Thymus (tissue), 11 donors: ENCODE results near the gene GOLGA6A. TPM values are rescaled to one million over a fixed set of nuclear protein-coding genes. Genes with fewer than 3 reads are reported as not detected.
"Not testable (repeated sequence)": the region's sequence is repeated elsewhere in the genome, so short reads cannot be mapped to it uniquely, and the experiment has no call there.

Experiments used
- DNase-seq, 9 donors: peaks; one replicate each; pipeline ENCODE4 v3.0.0-alpha.2; 2013; ENCODE audit warnings: low spot score in 9 of 9, low read depth in 6 of 9, missing footprints in 1 of 9
- H3K27ac ChIP-seq, 2 donors: one replicate each; pipeline ENCODE4 v1.5.1; 2013; ENCODE audit warnings: control low read depth in 1 of 2, low read depth in 1 of 2, low read length in 1 of 2, mild to moderate bottlenecking in 1 of 2, moderate library complexity in 1 of 2
- H3K27me3 ChIP-seq, 2 donors: one replicate each; pipeline ENCODE4 v1.5.1; 2013; ENCODE audit warnings: low read length in 1 of 2; ENCODE audit not compliant: control insufficient read depth in 2 of 2, insufficient read depth in 1 of 2
- H3K36me3 ChIP-seq, 2 donors: one replicate each; pipeline ENCODE4 v1.5.1; 2013; ENCODE audit warnings: low read length in 1 of 2, mild to moderate bottlenecking in 1 of 2, moderate library complexity in 1 of 2; ENCODE audit not compliant: control insufficient read depth in 2 of 2, insufficient read depth in 2 of 2
- H3K4me1 ChIP-seq, 2 donors: one replicate each; pipeline ENCODE4 v1.5.1; 2013; ENCODE audit warnings: low read length in 2 of 2; ENCODE audit not compliant: control insufficient read depth in 2 of 2, insufficient read depth in 2 of 2
- H3K4me3 ChIP-seq, 2 donors: one replicate each; pipeline ENCODE4 v1.5.1; 2013; ENCODE audit warnings: low read length in 2 of 2, control low read depth in 1 of 2, mild to moderate bottlenecking in 1 of 2
- H3K9me3 ChIP-seq, 2 donors: one replicate each; pipeline ENCODE4 v1.5.1; 2013; ENCODE audit warnings: low read length in 1 of 2, mild to moderate bottlenecking in 1 of 2; ENCODE audit not compliant: control insufficient read depth in 2 of 2, insufficient read depth in 1 of 2
- WGBS: extraction: QIAGEN DNeasy Blood & Tissue Kit; methylation state at CpG from one replicate; pipeline ENCODE4 v1.1.7; 2013; 5-methylcytosine and 5-hydroxymethylcytosine counted together
- polyA plus RNA-seq: library from polyadenylated mRNA; stranded (reverse); fragments of 200-250 nt; gene quantifications from one replicate; pipeline ENCODE4 v1.2.3, GENCODE V29; 2013
- total RNA-seq: library from RNA; stranded (reverse); fragments of 120-200 nt; gene quantifications from one replicate; pipeline ENCODE4 v1.2.4, GENCODE V29; 2013
- donor health status: healthy.

GOLGA6A gene
- total and polyA plus RNA-seq, 2 donors, result 0.09 TPM

DNA sequence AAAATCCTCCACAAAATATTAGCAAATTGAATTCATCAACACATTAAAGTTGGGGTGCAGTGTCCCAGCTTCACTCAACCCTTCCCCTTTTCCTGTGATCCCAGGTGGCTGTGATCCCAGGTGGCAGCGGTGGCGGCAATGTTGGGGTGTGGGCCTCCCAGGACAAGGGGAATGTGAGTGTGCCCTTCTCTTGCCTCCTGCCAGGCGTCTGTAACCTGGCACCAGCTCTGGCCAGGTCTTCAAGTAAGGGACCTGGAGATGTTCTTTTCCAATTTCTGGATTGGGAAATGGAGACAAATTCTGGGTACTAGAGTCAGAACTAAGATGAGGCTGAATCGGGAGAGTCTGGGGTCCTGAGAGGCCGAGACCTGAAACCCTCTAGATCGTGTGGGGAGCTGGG lies 20.1 kb downstream of the GOLGA6A start:
- 98% methylated on average over 6 of the region's 6 CpGs for WGBS
- DNase-seq, result no peak
- Histone ChIP-seq H3K27ac (no peak overlapping the region), H3K36me3 (no peaks in the 10 kb centered on the region), H3K4me1 (peaks cover 0 to 7% of the 10 kb centered on the region in 2 donors), H3K9me3 (no peaks in the 10 kb centered on the region), H3K4me3 (no peak overlapping the region), H3K27me3 (no peaks in the 10 kb centered on the region)

DNA sequence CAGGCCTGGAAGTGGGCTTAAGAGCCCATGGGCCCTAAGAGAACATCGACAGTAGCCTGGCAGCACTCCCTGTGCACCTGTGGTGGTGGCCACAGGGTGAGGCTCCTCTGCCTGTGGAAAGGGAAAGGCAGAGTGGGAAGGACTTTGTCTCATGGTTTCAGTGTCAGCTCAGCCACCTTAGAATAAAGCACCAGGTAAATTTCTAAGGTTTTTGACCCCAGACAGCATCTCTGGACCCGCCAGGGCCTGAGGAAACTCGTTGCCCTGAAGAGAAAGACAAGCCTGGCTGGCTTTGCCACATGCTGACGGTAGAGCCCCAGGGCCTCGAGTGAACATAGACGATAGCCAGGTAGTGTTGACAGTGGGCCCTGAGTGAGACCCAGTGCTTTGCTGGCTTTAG lies 22.1 kb downstream of the GOLGA6A start:
- DNase-seq, result no peak
- peaks cover 0 to 7% of the 10 kb centered on the region in 2 donors for H3K4me1 ChIP-seq
- H3K36me3 ChIP-seq, result no peaks in the 10 kb centered on the region
- no peak overlapping the region for H3K4me3 ChIP-seq
- no peak overlapping the region for H3K27ac ChIP-seq
- H3K9me3 ChIP-seq, result no peaks in the 10 kb centered on the region
- WGBS, result 83% methylated on average over 6 of the region's 6 CpGs
- no peaks in the 10 kb centered on the region for H3K27me3 ChIP-seq

DNA sequence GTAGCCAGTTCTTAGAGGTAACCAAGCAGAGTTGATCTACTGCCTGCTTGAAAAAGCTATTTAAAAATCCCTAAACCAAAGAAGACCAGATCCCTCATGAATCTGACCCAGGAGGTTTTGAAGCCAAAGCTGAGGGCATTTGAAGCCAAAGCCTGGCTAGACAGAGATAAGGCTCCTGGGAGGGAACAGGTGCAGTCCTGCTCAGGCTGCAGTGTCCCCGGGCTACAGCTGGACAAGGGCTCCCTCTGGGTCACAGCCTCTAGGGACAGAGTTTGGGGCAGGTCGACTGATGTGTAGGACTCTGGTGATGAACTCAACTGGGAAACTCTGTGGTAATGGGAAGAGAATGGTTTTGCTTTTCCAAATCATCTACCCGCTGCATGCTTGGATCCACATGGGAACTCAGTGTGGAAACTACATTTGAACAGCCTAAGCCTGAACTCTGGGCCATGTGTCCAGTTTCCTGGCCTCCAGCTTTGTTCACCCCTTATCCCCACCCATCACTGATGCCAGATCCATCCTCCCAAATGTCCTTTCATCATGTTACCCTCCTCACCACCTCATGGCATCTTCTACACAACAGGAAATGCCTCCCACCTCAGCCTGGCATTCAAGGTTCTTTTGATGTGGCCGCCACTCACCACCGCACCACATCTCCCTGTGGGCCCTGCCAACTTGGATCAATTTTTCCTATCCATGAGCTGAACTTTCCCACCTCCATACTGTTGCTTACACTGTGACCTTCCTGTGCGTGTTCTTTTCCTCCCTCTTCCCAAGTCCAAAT lies 23.1 kb downstream of the GOLGA6A start:
- not testable (repeated sequence) for H3K4me1 ChIP-seq, H3K9me3 ChIP-seq, DNase-seq, H3K27me3 ChIP-seq, H3K4me3 ChIP-seq, H3K27ac ChIP-seq, H3K36me3 ChIP-seq
- 67% methylated on average over 6 of the region's 6 CpGs for WGBS

DNA sequence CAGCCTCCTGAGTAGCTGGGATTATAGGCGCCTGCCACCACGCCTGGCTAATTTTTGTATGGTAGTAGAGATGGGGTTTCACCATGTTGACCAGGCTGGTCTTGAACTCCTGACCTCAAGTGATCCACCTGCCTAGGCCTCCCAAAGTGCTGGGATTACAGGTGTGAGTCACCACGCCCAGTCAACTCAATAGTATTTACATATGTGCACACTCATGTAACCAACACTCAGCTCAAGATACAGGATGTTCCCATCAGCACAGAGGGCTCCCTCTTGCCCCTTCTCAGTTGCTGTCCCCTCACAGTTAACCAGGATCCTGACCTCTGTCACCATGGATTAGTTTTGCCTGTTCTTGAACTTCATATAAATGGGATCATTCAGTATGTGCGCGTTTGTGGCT lies 26.0 kb downstream of the GOLGA6A start:
- not testable (repeated sequence) for H3K4me3 ChIP-seq, H3K27me3 ChIP-seq, H3K27ac ChIP-seq, H3K4me1 ChIP-seq, H3K36me3 ChIP-seq, DNase-seq, H3K9me3 ChIP-seq
- 98% methylated on average over 5 of the region's 5 CpGs for WGBS

GRCh38 chr15:74055804-74056203 lies 26.5 kb downstream of the GOLGA6A start:
- no peak overlapping the region for H3K4me3 ChIP-seq
- 100% methylated on average over 2 of the region's 2 CpGs for WGBS
- no peak for DNase-seq
- H3K27me3 ChIP-seq, result no peaks in the 10 kb centered on the region
- no peak overlapping the region for H3K27ac ChIP-seq
- no peaks in the 10 kb centered on the region for H3K9me3 ChIP-seq
- no peaks in the 10 kb centered on the region for H3K36me3 ChIP-seq
- H3K4me1 ChIP-seq, result peaks cover 7 to 9% of the 10 kb centered on the region in 2 donors

- DNase-seq, result peak; percentile 46 to 87 (median 69)
- Histone ChIP-seq H3K4me1 (peaks cover 2 to 11% of the 10 kb centered on the region in 2 donors), H3K27ac (no peak overlapping the region), H3K4me3 (no peak overlapping the region), H3K9me3 (no peaks in the 10 kb centered on the region), H3K36me3 (no peaks in the 10 kb centered on the region), H3K27me3 (no peaks in the 10 kb centered on the region)
- 19% methylated on average over 17 of the region's 17 CpGs for WGBS
Observed at GRCh38 chr15:74053941-74054529, 28.3 kb downstream of the GOLGA6A start.

DNA sequence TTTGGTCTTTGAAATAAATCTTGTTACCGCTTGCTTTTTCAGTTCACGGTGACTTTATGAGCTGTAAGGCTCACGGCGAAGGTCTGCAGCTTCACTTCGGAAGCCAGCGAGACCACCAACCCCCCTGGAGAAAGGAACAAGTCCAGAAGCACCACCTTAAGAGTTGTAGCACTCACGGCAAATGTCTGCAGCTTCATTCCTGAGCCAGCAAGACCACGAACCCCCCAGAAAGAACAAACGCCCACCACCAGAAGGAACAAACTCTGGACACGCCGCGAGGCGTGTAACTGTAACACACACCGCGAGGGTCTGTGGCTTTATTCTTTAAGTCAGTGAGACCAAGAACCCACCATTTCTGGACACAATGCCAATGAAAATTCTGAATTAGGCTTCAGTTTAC lies 28.8 kb downstream of the GOLGA6A start:
- Histone ChIP-seq H3K27me3 (no peaks in the 10 kb centered on the region), H3K9me3 (no peaks in the 10 kb centered on the region), H3K36me3 (no peaks in the 10 kb centered on the region), H3K27ac (peak overlapping the region in 1 of 2 donors; percentile 42), H3K4me1 (peaks cover 0 to 14% of the 10 kb centered on the region in 2 donors), H3K4me3 (no peak overlapping the region)
- 83% methylated on average over 15 of the region's 15 CpGs for WGBS
- no peak for DNase-seq

DNA sequence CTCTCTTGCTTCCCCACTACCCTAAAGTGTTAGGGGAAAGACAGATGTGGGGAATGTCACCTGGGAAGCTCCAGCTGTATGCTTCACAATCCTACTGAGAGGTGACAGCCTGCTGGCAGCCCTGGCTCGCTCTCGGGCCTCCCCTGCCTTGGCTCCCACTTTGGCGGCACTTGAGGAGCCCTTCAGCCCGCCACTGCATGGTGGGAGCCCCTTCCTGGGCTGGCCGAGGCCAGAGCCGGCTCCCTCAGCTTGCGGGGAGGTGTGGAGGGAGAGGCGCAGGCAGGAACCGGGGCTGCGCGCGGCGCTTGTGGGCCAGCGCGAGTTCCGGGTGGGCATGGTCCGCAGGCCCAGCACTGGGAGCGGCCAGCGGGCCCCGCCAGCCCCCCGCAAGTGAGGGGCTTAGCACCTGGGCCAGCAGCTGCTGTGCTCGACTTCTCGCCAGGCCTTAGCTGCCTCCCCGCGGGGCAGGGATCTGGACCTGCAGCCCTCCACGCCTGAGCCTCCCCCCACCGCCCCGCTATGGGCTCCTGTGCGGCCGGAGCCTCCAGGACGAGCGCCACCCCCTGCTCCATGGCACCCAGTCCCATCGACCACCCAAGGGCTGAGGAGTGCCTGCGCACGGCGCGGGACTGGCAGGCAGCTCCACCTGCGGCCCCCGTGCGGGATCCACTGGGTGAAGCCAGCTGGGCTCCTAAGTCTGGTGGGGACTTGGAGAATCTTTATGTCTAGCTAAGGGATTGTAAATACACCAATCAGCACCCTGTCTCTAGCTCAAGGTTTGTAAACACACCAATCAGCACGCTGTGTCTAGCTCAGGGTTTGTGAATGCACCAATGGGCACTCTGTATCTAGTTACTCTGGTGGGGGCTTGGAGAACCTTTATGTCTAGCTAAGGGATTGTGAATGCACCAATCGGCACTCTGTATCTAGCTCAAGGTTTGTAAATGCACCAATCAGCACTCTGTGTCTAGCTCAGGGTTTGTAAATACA lies 29.8 kb downstream of the GOLGA6A start:
- not testable (repeated sequence) for H3K4me3 ChIP-seq, H3K9me3 ChIP-seq, H3K36me3 ChIP-seq, H3K27me3 ChIP-seq, DNase-seq
- H3K4me1 ChIP-seq, result peaks cover 7 to 23% of the 10 kb centered on the region in 2 donors
- peak overlapping the region in 1 of 2 donors; percentile 18 for H3K27ac ChIP-seq
- WGBS, result 92% methylated on average over 42 of the region's 42 CpGs
